Kidney tubule cell (primary cell): Measurements from ENCODE around the gene SAMHD1.
"Not testable (repeated sequence)": the region's sequence is repeated elsewhere in the genome, so short reads cannot be mapped to it uniquely, and the experiment has no call there.

Experiments used
- DNase-seq: peaks from one replicate; pipeline ENCODE4 v3.0.0-alpha.2; 2018; ENCODE audit warnings: low spot score

SAMHD1 gene

DNA sequence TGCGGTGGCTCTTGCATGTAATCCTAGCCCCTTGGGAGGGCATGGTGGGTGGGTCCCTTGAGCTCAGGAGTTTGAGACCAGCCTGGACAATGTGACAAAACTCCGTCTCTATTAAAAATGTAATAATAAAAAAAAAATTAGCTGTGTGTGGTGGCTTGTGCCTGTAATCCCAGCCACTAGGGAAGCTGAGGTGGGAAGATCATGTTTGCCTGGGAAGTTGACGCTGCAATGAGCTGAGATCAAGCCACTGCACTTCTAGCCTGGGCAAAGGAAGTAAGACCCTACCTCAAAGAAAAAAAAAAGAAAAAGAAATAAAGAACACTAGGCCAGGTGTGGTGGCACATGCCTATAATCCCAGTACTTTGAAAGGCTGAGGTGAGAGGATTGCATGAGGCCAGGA is 4.5 kb upstream of the SAMHD1 start:
- DNase-seq: no peak

DNA sequence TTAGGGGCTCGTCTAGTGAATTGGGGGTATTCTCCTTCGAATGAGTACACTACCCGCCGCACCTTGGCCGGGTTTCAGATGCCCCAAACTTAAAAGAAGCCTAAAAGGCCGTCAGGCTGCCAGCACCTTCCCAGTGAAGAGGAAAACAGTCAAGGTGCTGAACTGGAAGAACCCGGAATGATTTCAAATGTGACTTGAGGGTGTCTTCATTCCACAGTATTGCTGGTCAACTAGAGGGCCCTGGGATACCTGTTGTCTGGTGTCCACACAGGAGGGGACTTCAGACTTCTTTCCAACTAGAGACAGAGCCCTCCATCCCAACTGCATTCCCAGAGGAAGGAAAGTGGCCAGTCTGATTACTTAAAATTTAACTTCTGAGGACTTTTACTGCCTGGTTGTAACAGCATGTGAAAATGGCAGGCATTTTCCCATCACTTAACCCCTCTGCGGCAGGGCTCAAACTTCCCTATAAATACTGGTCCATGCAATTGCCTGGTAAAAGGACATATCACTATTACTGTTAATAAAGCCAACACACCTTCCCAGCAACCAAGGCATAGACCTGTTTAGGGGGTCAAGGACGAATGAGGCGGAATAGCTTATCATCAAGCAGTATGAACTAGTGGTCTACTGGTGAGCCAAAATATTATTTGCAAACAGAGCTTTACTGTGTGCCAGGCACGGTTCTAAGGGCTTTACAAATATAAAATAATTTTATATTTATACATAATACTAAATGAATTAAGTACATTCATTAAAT is 651 bp upstream of the SAMHD1 start:
- DNase-seq: no peak

DNA sequence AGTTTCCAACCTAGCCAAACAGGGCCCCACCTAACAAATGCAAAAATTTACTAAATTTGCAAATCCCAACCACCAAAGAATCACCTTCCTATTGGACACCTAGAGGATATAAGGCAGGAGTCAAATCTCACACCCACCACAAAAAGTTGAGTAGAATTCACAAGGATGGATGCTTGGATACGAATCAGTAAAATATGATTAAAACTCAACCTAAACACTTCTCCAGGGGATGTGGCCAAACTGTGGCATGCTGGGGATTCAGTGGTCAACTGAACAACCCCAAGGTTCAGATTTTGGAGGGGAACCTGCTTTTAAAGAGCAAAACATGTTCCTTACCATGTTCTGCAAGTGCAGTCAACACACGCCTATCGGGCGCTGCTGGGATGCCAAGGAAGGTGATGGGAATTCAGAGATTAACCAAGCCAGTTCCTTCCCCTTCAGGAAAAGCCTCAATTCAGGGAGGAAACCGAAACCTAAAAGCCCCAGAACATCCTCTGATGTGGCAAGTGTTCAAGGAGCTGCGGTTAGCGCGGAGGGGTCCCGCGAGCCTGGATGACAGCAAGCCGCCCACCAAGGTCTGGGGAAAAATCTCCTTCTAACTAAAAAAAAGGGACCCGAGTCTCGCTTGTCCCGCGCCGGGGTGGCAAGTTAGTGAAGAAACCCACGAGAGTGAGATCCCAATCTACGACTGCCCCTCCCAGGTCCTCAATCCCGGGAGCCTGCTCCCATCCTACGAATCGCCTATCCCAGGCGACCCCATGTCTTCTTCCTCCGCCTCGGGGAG is 902 bp downstream of the SAMHD1 start:
- DNase-seq: peak; percentile 54

DNA sequence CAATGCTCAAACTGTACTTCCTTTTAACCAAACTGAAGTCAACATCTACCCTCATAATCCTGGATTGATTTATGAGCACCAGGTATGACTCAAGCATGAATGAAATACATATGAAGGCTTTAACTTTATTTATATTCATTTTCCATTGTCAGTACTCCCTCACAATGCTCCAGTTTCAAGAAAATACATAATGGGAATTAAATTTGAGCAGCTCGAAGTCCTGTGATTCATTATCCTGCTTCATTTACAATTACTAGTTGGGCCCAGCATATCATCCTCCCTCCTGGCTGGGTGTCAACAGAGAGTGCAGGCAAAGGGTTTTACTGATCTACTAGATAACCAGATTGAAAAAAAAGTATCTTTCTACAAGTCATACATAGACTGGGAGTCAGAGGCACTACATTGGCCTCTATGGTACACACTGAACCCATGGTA is 10.1 kb downstream of the SAMHD1 start:
- DNase-seq: no peak

DNA sequence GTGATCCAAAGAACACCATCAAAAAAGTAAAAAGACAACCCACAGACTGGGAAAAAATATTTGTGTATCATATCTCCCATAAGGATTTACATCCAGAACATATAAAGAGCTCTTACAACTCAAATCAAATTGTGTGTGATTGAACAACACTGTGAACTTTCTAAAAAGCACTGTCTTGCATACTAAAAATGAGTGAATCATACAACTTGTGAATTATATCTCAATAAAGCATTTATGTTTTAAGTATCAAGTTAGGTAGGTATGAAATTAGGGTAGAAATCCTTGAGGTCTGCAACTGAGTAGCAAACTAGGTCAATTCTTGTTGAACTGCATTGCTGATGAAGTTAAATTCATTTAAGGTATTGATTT is 14.1 kb downstream of the SAMHD1 start:
- no peak for DNase-seq

DNA sequence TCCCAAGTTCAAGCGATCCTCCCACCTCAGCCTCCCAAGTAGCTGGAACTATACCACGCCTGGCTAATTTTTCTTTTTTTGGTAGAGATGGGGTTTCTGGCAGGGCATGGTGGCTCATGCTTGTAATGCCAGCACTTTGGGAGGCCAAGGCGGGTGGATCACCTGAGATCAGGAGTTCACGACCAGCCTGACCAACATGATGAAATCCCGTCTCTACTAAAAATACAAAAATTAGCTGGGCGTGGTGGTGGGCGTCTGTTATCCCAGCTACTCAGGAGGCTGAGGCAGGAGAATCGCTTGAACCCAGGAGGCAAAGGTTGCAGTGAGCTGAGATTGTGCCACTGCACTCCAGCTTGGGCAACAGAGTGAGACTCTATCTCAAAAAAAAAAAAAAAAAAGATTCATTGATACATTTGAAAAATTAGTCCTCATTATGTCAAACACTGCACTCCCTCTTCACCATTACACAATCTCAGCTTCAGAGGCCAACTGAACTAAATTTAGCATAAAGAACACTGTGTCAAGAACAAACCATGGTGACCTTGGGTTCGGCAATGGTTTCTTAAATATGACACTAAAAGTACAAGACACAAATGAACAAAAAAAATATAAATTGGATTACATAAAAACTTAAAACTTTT is 14.6 kb downstream of the SAMHD1 start:
- DNase-seq: not testable (repeated sequence)

DNA sequence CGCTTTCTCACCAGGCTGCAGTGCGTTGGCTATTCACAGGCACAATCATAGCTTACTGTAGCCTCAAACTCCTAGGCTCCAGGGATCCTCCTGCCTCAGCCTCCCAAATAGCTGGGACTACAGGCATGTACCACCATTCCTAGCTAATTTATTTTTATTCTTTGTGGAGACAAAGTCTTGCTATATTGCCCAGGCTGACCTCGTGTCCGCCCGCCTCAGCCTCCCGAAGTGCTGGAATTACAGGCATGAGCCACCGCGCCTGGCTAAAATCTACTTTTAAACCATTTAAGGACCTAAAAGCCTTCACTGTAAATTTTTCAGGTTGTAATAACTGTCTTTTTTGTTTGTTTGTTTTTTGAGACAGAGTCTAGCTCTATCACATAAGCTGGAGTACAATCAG is 15.2 kb downstream of the SAMHD1 start:
- no peak for DNase-seq

DNA sequence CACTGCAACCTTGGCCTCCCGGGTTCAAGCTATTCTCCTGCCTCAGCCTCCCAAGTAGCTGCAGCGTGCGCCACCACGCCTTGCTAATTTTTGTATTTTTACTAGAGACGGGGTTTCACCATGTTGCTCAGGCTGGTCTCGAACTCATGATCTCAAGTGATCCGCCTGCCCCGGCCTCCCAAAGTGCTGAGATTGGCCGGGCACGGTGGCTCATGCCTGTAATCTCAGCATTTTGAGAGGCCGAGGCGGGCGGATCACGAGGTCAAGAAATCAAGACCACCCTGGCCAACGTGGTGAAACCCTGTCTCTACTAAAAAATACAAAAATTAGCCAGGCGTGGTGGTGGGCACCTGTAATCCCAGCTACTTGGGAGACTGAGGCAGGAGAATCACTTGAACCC is 17.9 kb downstream of the SAMHD1 start:
- DNase-seq: not testable (repeated sequence)

DNA sequence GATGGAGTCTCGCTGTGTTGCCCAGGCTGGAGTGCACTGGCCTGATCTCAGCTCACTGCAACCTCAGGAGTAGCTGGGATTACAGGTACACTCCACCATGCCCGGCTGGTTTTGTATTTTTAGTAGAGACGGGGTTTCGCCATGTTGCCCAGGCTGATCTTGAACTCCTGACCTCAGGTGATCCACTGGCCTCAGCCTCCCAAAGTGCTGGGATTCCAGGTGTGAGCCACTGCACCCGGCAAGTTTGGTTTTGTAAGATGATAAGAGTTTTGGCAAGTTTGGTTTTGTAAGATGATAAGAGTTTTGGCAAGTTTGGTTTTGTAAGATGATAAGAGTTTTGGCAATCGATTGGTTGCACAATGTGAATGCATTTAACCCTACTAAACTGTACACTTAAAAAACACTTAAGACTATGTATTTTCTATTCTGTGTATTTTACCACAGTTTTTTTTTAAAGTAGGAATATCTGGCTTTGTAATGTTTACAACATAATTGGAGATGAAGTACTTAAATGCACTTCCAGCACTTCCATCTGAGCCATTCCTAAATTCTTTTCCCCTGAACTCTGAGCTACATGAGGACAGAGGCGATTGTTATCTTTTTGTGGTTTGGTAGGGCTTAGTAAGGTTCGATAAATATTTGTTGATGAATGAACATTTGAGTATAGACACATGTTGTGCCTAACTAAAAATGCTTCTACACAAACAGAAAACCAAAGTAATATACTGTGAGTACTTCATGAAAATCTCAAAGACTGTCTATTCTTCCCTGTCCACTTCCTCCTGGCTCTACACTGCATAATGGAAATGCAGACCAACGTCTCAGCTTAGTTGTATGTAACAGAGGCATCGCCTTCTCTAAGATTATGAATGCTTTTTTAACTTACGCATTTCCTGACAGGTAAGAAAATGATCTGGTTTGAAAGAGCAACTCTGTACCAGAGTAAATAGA is 18.8 kb downstream of the SAMHD1 start:
- no peak for DNase-seq

DNA sequence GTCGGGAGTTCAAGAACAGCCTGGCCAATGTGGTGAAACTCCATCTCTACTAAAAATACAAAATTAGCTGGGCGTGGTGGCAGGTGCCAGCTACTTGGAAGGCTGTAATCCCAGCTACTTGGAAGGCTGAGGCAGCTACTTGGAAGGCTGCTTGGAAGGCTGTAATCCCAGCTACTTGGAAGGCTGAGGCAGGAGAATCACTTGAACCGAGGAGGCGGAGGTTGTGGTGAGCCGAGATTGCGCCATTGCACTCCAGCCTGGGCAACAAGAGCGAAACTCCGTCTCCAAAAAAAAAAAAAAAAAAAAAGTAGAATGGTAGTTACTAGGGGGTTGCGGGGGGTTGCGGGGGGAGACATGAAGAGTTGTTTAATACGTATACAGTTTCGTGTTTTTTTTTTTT is 19.4 kb downstream of the SAMHD1 start:
- DNase-seq: not testable (repeated sequence)

DNA sequence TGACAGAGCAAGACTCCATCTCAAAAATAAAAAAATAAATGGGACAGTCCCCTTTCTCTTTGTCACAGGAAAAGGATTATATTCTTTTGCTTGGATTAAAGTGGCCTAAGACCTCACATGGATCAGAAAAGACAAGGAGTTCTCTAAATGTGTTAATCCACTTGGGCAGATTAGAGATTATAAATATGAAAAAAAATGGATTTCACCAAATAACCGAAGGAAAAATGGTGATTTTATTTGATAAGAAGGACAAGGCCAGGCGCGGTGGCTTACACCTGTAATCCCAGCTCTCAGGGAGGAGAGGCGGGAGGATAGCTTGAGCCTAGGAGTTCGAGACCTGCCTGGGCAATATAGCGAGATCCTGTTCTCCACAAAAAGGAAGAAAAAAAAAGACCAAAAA is 21.8 kb downstream of the SAMHD1 start:
- no peak for DNase-seq

DNA sequence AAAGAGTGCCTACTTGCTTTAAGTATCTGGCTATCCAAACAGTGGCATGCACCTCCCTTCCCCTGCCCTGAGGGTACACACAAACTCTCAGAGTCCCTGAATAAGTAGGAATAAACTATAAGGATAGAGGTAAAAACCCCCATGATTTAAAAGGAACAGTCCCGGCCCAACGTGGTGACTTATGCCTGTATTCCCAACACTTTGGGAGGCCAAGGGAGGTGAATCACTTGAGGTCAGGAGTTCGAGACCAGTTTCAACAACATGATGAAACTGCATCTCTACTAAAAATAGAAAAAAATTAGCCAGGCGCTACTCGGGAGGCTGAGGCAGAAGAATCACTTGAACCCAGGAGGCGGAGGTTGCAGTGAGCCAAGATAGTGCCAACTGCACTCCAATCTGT is 22.2 kb downstream of the SAMHD1 start:
- DNase-seq: peak; percentile 56

DNA sequence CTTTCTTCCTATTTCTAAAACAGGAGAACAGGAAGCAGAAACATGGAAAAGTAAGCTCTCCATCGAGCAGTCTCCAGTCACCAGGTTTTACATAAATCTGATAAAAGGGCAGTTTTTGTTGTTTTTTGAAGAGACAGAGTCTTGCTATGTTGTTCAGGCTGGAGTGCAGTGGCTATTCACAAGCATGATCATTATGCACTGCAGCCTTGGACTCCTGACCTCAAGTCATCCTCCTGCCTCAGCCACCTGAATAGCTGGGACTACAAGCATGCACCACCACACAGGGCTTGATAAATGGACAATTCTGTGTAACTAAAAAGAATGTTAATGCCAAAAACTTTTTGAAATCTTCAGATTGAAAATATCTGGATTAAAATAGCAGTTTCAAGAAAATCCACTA is 23.8 kb downstream of the SAMHD1 start:
- DNase-seq: no peak

DNA sequence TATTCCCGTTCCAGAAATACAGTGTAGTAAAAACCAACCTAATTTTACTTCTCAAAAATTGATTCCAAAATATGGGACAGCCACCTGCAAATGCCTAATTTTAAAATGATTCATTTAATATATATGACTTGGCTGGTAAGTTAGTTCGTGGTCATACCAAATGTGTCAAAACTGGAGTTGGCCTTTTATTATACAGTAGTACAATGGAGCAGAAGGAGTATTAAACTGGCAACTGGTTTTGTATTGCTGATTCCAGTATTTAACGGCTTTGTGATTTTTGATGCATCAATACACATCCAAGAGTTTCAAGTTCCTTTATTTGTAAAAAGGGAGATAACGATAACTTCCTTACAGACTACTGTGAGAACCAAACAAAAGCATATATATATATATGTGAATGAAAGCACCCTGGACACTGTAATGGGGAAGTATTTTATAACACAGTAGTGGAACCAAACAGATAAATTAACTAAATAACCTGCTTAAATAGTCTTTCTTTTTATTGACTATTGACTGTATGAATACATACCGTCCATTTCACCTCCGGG is 24.8 kb downstream of the SAMHD1 start:
- DNase-seq: no peak

DNA sequence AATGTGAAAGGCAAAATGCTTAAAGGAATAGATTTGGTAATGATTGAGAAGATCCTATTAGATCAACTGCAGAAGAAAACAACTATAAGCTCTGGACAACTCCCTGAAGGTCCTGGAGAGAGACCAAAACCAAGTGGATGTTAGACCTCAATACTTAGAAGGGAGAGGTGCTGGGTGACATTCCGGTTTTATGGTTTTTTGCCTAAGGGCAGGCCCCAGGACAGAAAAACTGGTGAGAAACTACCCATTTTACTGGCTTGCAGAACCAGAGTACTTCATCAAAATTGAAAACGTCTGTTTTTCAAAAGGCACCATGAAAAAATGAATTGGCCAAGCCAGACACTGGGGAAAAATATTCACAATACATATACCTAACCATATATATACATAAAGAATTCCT is 26.3 kb downstream of the SAMHD1 start:
- no peak for DNase-seq

DNA sequence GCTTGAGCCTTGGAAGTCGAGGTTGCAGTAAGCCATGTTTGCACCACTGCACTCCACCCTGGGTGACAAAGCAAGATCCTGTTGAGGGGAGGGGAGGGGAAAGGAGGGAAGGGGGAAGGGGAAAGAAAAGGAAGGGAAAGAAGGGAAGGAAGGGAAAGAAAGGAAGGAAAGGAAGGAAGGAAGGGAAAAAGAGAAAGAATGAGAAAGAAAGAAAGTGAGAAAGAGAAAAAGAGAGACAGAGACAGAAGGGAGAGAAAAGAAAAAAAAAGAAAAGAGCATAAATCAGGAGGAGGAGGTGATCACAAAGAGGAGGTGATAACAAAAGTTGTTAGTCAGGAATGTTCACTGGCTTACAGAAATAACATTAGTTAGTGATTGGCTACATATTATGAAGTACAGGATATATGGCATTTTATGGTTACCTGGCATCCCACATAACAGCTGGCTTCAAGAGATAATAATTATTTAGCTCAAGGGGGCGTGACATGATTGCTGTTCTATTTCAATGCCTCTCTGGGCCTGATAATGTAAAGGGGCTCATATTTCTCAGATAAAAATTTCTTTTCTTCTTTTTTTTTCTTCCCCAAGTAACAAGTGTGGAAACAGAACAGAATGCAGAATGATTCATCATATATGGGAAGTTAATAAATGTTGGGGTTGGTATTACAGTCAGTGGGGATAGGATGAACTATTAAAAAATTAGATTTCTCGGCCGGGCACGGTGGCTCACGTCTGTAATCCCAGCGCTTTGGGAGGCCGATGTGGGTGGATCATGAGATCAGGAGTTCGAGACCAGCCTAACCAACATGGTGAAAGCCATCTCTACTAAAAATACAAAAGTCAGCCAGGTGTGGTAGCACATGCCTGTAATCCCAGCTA is 27.1 kb downstream of the SAMHD1 start:
- DNase-seq: peak; percentile 47

DNA sequence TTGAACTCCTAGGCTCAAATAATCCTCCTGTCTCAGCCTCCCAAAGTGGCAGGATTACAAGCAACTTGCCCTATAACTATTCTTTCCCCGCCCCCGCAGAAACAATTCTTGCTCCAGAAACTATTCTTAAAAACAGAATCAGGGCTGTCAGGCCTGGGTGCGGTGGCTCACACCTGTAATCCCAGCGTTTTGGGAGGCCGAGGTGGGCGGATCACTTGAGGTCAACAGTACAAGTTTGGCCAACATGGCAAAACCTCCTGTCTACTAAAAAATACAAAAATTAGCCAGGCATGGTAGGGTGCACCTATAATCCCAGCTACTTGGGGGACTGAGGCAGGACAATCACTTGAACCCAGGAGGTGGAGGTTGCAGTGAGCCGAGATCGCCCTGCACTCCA is 31.2 kb downstream of the SAMHD1 start:
- no peak for DNase-seq

DNA sequence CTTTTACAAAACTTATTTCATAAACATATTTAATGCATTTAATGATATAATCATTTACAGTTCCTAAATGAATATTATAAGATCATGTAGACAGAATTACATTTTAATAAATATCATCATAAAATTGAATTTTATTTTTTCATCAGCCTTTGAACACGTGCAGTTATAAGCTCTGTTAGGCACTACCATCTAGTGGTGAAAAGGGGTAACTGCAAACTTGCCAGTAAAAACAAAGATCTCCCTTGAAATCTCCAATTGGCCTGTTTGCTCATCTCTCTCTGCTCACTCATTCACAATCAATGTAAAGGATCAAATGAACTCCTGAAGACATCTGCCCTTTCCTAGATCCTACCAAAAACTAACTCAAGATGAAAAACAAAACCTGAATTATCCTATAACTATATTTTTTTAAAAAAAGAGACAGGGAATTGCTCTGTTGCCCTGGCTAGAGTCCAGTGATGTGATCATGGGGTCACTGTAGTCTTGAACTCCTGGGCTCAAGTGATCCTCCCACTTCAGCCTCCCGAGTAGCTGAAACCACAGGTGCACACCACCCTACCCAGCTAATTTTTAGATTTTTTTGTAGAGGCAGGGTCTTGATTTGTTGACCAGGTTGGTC is 31.7 kb downstream of the SAMHD1 start:
- DNase-seq: peak; percentile 52

DNA sequence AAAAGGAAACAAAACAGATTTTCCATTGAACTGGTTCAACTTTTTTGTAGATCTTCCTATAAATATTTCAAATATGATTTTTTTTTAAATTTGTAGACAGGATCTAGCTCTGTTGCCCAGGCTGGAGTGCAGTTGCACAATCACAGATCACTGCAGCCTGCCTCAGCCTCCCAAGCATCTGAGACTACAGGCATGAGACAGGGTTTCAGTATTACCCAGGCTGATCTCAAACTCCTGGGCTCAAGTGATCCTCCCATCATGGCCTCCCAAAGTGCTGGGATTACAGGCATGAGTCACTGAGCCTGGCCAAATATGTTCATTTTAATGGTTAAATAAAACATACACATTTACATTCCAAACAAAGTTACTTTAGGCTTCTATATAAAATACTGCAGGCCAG is 33.6 kb downstream of the SAMHD1 start:
- no peak for DNase-seq

DNA sequence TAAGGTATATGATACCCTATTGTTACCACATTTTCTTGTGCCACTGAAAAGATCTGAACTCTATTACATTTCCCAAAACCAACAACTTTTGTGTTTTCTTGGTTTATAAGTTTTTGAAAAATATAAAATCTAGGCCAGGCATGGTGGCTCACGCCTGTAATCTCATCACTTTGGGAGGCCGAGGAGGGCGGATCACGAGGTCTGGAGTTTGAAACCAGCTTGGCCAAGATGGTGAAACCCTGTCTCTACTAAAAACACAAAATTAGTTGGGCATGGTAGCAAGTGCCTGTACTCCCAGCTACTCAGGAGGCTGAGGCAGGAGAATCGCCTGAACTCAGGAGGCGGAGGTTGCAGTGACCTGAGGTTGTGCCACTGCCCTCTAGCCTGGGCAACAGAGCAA is 34.3 kb downstream of the SAMHD1 start:
- DNase-seq: no peak
